HG03060 (cell line): ENCODE data around the gene C11orf52.

Experiments used
- ATAC-seq: cut with Tn5 transposase; IDR thresholded peaks from one replicate; pipeline ENCODE4 v1.9.1; 2021; ENCODE audit warnings: low read depth, moderate number of reproducible peaks; ENCODE audit not compliant: unreplicated experiment

The C11orf52 gene

DNA sequence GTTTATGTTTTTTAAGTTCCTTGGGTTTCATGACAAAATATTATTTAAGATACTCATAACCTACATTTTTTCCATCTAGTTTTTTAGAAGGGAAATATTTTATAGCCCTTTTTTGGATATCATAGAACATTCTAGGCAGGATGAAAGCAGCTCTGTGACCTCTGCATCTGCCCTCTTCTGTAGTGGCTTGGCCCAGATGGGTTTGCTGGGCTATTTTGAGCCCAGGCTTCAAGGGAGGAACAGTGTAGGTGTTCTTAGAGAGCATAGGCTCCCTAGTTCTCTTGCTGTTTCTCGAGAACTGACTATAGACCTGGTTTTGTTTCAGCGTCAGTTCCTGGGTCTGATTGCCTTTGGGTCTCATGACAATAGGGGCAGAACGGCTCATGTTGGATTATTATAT is 50.6 kb downstream of the C11orf52 start:
- ATAC-seq: no peak

DNA sequence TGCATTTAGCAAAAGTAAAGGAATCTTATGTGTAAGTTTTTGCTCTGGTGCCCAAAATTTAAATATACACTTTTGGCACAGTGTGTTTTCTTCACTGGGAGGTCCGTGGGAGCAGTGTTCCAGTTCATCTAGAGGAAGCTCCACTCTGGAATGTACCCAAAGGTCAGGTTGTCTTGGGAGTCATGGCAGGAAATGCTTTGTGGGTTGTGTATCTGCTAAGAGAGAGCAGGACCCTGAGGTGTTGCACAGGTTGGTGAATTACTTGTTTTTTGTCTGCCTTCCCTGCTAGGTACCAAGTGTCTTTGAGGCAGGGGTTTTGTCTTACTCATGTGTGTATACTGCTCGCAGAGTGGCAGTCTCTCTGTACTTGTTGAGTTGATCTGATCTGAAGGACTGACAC is 55.7 kb downstream of the C11orf52 start:
- no peak for ATAC-seq

DNA sequence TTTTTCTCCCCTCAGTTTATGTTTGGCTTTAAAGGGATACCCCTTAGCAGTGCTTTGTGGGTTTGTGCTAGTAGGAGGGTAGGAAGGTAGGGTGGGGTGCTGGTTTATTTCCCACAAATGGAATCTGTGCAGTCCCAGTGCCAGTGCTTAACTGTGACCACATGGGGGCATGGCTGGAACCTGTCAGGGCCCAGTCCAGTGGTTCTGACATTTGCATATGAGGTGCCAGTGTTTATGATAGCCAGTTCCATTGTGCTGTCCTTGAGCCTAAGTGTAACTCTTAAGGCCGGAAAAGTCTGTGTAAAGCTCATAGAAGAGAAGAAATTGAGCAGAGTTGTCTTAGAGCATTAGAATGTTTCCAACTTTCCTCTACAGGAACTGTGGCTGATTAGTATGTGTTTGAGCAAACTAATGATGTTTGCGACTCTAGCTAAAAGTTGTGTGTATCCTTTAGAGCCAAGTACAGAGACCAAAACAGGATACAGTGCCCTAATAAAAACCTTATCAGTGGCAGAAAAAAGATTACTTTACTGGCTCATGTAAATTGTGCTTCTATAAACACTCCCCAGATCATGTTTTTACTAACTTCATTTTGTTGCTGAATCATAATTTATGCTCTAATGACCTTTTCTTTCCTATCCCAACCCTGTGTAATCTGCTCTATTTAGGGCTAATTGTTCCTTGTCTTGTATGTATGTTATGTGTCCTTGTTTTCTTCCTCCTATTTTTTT is 56.5 kb downstream of the C11orf52 start:
- no peak for ATAC-seq

DNA sequence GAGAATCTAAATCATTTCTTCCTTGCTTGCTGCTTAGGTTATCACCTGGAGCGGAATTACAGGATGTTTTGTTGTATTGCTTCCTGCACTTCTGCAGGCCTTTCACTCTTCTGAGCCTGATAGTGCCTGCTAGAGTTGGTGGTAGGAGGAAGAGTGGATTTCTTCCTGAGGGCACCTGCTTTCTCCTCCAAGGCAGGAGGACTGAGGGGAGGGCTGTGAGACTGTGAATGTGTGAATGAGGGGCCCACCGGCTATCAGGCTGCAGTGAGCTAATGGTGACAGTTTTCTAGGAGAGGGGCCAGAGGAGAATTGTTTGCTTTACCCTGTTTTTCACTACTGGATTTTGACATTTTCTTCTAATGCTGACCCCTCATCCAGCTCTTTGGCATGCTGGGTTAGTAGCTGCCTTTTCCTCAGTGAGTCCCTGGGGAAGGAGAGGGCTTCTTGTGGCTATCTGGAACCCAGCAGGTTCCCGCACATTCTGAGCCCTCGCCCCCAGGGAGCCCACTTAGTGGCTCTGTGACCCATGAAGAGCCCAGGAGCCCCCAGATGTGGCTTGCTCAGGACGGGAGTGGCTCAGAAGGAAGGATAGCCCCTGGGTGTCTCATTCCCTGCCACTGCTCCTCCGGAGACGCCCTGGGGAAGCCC is 57.5 kb downstream of the C11orf52 start:
- no peak for ATAC-seq
